ENCODE measurements around the gene COTL1. TPM values are rescaled to one million over a fixed set of nuclear protein-coding genes. Genes with fewer than 3 reads are reported as not detected.
"Not testable (repeated sequence)": the region's sequence is repeated elsewhere in the genome, so short reads cannot be mapped to it uniquely, and the experiment has no call there.

Gene COTL1
- total and polyA plus RNA-seq, 2 of the 13 experiments (the other 11 are each of a cell fraction or from before 2014, with no cell fraction given): 8.7 to 16.9 TPM

- TF ChIP-seq ZNF276 (CRISPR knock-in tag; IDR thresholded peaks at IDR 0.05; ENCODE audit: low read depth): no peak
- TF ChIP-seq GRHL1 (CRISPR knock-in tag; conservative IDR thresholded peaks at IDR 0.05): no peak
- no peak for TF ChIP-seq NRL (CRISPR knock-in tag; IDR thresholded peaks at IDR 0.05; ENCODE audit: borderline replicate concordance)
Measured at GRCh38 chr16:84625556-84625955, 7.7 kb upstream of the COTL1 start (continued).

- H3K4me1 ChIP-seq (ENCODE audit: insufficient read depth, low read length): peaks cover 50% of the 10 kb centered on the region
- in situ Hi-C loops (cut with HindIII; ENCODE audit: extremely low pct_ligation_motif_present, low pct_unique_long_range_greater_than_20kb): loop anchor here (5.0 kb wide), 2 partner anchors 106 to 109 kb away; no protein-coding TSS in a partner anchor
- H3K36me3 ChIP-seq (replicated peaks in 1 of 2; ENCODE audit: control insufficient read depth in 1 of 2, insufficient read depth in 2 of 2, low read length in 2 of 2); ATAC-seq; H3K4me2 ChIP-seq (ENCODE audit: low read depth, low read length); FAIRE-seq; POLR2A ChIA-PET; DNase-seq (ENCODE audit: low spot score); H3K27me3 ChIP-seq (ENCODE audit: control insufficient read depth in 1 of 2, insufficient read depth in 2 of 2, low read length in 2 of 2); H3K4me3 ChIP-seq (replicated peaks in 1 of 3; ENCODE audit: insufficient read depth in 1 of 3, low read depth in 2 of 3, low read length in 3 of 3); H4K20me1 ChIP-seq (ENCODE audit: insufficient read depth, low read length); H3K27ac ChIP-seq (ENCODE audit: extremely low read length, insufficient read depth, low read length); H3K9ac ChIP-seq (ENCODE audit: insufficient read depth, low read depth, low read length); CTCF ChIA-PET (ENCODE audit: low intra/inter-chr PET ratio, low total read pairs); H3K9me3 ChIP-seq (ENCODE audit: low read length); H2AFZ ChIP-seq (ENCODE audit: low read length); H3K79me2 ChIP-seq (ENCODE audit: insufficient read depth, low read length); BruUV-seq (replicated peaks); intact Hi-C loops (cut with micrococcal nuclease; ENCODE audit: unreplicated experiment); TF ChIP-seq NR2F6 (IDR thresholded peaks at IDR 0.05): not testable (repeated sequence)
- 0 out of 2 replicates have a peak, but pooled peaks have one; percentile 10 for TF ChIP-seq BHLHE40 (IDR thresholded peaks at IDR 0.05; ENCODE audit: low read length)
- peak; percentile 26; the same call in 1 of the 2 replicates for TF ChIP-seq NR2F6 (CRISPR knock-in tag; IDR thresholded peaks at IDR 0.05)
- TF ChIP-seq ARID5B (CRISPR knock-in tag; IDR thresholded peaks at IDR 0.05): 0 out of 2 replicates have a peak, but pooled peaks have one; percentile 13
- TF ChIP-seq GATAD2A (CRISPR knock-in tag; IDR thresholded peaks at IDR 0.05): 0 out of 2 replicates have a peak, but pooled peaks have one; percentile 9
- WGBS (ENCODE audit: low lambda C conversion rate): 15% methylated on average over 10 of the region's 10 CpGs
Measured at GRCh38 chr16:84620913-84621312, 3.0 kb upstream of the COTL1 start.
